ENCODE measurements around the gene NFYC. TPM values are rescaled to one million over a fixed set of nuclear protein-coding genes. Genes with fewer than 3 reads are reported as not detected.

Gene NFYC
- polyA plus RNA-seq, 1 experiment: 37.9 TPM

- TF ChIP-seq CTCF (IDR thresholded peaks at IDR 0.05; ENCODE audit: low read depth, low read length): no peak
- POLR2A ChIA-PET: no interaction called here
- DNase-seq (ENCODE audit: low read depth, low spot score): no peak
- Histone ChIP-seq H3K27ac (ENCODE audit: low read depth, low read length) (no peak overlapping the region), H3K27me3 (ENCODE audit: control insufficient read depth, insufficient read depth, low read length) (peaks cover 57% of the 10 kb centered on the region), H3K9me3 (ENCODE audit: control insufficient read depth, insufficient read depth, low read length) (no peaks in the 10 kb centered on the region; the same call in none of the 2 replicates), H3K4me3 (ENCODE audit: low read depth, low read length) (no peak overlapping the region)
- CTCF ChIA-PET: no interaction called here
These were observed 29.8 kb upstream of the NFYC start for GRCh38 chr1:40661678-40662077.

- peaks cover 57% of the 10 kb centered on the region for H3K27me3 ChIP-seq (ENCODE audit: control insufficient read depth, insufficient read depth, low read length)
- no peak overlapping the region for H3K27ac ChIP-seq (ENCODE audit: low read depth, low read length)
- CTCF ChIA-PET: interaction anchor here (1.3 kb wide), 1 partner anchor 518 kb away, joined by 3 read pairs; no protein-coding TSS in a partner anchor
- no peak for DNase-seq (ENCODE audit: low read depth, low spot score)
- no peak overlapping the region for H3K4me3 ChIP-seq (ENCODE audit: low read depth, low read length)
- TF ChIP-seq CTCF (IDR thresholded peaks at IDR 0.05; ENCODE audit: low read depth, low read length): no peak
- H3K9me3 ChIP-seq (ENCODE audit: control insufficient read depth, insufficient read depth, low read length): no peaks in the 10 kb centered on the region; the same call in none of the 2 replicates
- POLR2A ChIA-PET: no interaction called here
These were observed 29.4 kb upstream of the NFYC start for GRCh38 chr1:40662151-40662550.

- ChIA-PET CTCF (interaction anchor here (0.6 to 1.3 kb wide), 2 partner anchors 187 to 519 kb away, joined by 3 read pairs; no protein-coding TSS in a partner anchor), POLR2A (no interaction called here)
- DNase-seq (ENCODE audit: low read depth, low spot score): no peak
- TF ChIP-seq CTCF (IDR thresholded peaks at IDR 0.05; ENCODE audit: low read depth, low read length): no peak
- H3K4me3 ChIP-seq (ENCODE audit: low read depth, low read length): no peak overlapping the region
- H3K27me3 ChIP-seq (ENCODE audit: control insufficient read depth, insufficient read depth, low read length): peaks cover 54% of the 10 kb centered on the region
- H3K27ac ChIP-seq (ENCODE audit: low read depth, low read length): no peak overlapping the region
- H3K9me3 ChIP-seq (ENCODE audit: control insufficient read depth, insufficient read depth, low read length): no peaks in the 10 kb centered on the region; the same call in none of the 2 replicates
These were observed 28.6 kb upstream of the NFYC start for GRCh38 chr1:40662864-40663263.

- Histone ChIP-seq H3K27ac (ENCODE audit: low read depth, low read length) (no peak overlapping the region), H3K9me3 (ENCODE audit: control insufficient read depth, insufficient read depth, low read length) (no peaks in the 10 kb centered on the region; the same call in 1 of the 2 replicates), H3K4me3 (ENCODE audit: low read depth, low read length) (no peak overlapping the region), H3K27me3 (ENCODE audit: control insufficient read depth, insufficient read depth, low read length) (peaks cover 48% of the 10 kb centered on the region)
- TF ChIP-seq CTCF (IDR thresholded peaks at IDR 0.05; ENCODE audit: low read depth, low read length): no peak
- ChIA-PET POLR2A (interaction anchor here (0.7 kb wide), 1 partner anchor 59 kb away, joined by 3 read pairs; no protein-coding TSS in a partner anchor), CTCF (interaction anchor here (1.3 kb wide), 1 partner anchor 520 kb away, joined by 3 read pairs; no protein-coding TSS in a partner anchor)
- no peak for DNase-seq (ENCODE audit: low read depth, low spot score)
These were observed 28.0 kb upstream of the NFYC start for GRCh38 chr1:40663324-40664166.

- peaks cover 45% of the 10 kb centered on the region for H3K27me3 ChIP-seq (ENCODE audit: control insufficient read depth, insufficient read depth, low read length)
- H3K9me3 ChIP-seq (ENCODE audit: control insufficient read depth, insufficient read depth, low read length): no peaks in the 10 kb centered on the region; the same call in 1 of the 2 replicates
- CTCF ChIA-PET: no interaction called here
- POLR2A ChIA-PET: interaction anchor here (0.7 kb wide), 1 partner anchor 59 kb away, joined by 3 read pairs; no protein-coding TSS in a partner anchor
- no peak overlapping the region for H3K27ac ChIP-seq (ENCODE audit: low read depth, low read length)
- DNase-seq (ENCODE audit: low read depth, low spot score): no peak
- TF ChIP-seq CTCF (IDR thresholded peaks at IDR 0.05; ENCODE audit: low read depth, low read length): no peak
- no peak overlapping the region for H3K4me3 ChIP-seq (ENCODE audit: low read depth, low read length)
These were observed 27.4 kb upstream of the NFYC start for GRCh38 chr1:40664167-40664537.

Measured in AG04450 (cell line).